ENCODE measurements around the gene RBM7.

The RBM7 gene

DNA sequence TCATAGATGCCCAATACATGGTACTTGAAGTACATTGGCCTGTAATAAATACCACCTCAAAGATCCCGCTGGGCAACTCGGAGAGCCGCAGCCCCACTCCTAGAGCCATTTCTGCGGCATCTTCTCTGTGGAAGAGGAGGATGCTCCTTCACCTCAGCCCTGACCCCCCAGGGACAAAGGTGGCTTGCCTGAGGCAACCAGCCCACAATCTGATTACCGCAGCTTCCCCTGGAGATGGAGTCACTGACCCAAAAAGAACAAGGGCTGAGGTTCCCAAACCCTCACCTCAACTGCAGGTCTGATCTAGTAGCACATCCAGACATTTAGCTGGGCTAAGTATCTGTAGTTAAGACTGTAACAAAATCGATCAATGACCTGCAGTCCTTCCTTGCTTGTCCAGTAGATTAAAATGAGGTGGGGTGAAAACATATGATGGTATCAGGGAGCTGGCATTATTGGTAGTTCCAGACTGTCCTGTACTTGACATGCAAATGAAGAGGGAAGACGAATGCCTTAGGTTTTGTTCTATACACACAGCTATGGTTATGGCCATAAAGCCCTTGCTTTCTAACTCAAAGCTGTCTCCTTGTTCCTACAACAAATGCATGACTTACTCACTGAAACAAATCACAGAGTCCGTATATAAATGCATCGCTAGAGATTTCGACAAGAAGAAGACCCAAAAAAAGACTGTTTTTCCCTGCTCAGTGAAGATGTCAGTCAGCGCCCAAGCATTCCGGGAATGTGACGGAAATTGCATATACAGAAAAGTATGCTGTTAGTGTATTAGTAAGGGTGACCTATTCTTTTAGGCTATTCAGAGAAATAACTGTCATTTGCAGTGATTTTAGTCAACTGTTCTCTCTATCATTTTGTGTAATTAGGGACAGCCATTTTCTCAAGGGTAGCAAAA lies 33.9 kb upstream of the RBM7 start:
- no peak for TF ChIP-seq CTCF (conservative IDR thresholded peaks at IDR 0.05)
- H3K27ac ChIP-seq = no peak overlapping the region

DNA sequence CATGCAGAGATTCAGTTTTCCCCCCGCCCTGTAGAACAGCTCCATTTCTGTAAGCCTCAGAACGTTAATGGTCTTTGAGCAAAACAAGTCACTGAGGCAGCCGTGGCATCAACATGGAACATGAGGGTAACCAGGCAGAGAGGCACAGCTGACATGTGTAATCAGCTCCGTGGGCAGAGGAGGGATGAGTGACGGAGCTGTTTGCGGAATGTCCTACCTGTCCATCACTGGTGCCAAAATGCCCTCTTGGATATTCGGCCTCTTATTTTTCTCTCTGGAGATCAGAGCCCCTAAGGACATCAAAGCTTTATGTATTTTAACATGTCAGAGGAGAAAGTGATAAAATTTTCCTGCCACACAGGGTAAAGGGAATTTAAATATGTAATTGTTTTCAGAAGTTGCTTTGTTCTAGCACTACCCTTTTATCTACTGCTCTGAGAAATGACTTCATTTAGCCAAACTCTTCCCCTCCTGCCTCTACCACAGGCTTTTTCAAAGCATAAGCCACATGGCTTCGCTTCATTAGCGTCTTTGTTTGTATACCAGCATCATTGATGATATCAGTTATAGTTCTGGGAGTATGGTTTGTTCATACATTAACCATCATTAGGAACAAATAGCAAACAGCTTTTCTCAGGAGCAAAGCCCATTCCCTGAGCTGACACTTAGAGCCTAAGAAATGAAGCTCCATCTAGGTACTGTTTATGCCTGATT lies 33.1 kb upstream of the RBM7 start:
- H3K27ac ChIP-seq = peak overlapping the region; percentile 71
- no peak for TF ChIP-seq CTCF (conservative IDR thresholded peaks at IDR 0.05)

GRCh38 chr11:114368918-114369680 lies 31.4 kb upstream of the RBM7 start:
- no peak for TF ChIP-seq CTCF (conservative IDR thresholded peaks at IDR 0.05)

GRCh38 chr11:114375052-114375451 lies 25.4 kb upstream of the RBM7 start:
- TF ChIP-seq CTCF (conservative IDR thresholded peaks at IDR 0.05) = no peak
- H3K27ac ChIP-seq = no peak overlapping the region

More at GRCh38 chr11:114368918-114369680, 31.4 kb upstream of the RBM7 start:
- H3K27ac ChIP-seq = peak overlapping the region; percentile 71

DNA sequence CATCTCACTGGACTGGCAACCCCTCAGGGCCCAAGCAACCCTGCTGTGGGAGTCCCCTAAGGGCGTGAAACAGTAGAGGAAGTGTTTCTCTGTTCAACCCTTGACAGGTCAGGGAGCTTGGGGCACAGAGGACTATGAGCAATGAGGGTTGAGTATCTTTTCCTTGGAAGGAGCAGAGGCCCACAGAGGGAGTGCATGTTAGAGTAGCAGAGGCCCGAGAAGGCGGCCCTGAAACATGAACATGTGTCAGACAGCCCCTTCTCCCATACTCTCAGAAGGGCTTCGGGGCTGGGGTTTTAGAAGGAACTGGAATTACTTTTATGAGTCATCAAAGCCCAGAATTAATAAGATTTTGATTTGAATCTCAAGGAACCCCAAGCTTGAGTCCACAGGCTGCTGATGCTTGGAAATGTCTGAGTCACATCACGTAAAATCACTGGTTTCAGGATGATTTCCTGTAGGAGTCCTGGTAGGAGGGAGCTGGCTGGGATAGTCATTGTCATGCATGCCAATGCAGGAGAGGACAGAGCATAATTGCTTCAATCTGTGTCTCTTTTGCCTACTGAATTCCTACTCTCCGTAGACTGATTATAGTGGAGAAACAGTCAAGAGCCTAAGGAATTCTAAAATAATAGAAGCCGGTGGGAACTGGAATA lies 22.7 kb upstream of the RBM7 start:
- no peak for TF ChIP-seq CTCF (conservative IDR thresholded peaks at IDR 0.05)
- no peak overlapping the region for H3K27ac ChIP-seq

DNA sequence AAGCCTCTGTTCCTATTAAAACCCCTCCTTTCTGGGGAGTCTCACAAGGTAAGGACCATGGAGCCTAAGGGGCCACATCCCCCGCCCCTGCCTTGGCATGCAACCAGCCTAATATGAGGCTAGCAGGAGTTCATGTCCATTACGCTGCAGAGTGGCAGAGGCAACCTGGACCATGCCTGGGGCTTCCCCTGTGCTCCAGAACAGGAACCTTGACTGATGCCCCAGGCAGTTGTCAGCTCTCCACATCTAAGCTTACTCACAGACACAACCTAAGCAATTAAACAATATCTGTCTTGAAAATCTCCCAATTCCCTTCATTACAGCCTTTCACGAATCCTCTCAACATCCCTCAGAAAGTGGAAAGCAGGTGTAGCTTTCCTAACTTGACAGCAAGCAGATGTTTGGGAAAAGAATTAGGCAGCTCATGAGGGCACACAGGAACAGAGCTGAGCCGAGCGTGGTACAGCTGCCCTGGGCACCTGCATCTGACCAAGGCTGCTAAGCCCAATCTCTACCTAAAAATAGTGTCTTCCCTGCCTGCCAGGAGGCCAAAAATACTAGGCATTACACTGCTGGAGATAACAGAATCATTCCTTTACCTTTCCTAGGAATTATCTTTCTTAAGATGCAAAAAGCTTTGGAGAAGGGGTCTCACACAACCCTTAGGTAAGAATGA lies 20.9 kb upstream of the RBM7 start:
- TF ChIP-seq CTCF (conservative IDR thresholded peaks at IDR 0.05) = no peak
- H3K27ac ChIP-seq = no peak overlapping the region

All from VCaP (cell line).